Suprapubic skin (tissue), 4 donors: Measurements from ENCODE around the gene WDR4. TPM values are rescaled to one million over a fixed set of nuclear protein-coding genes. Genes with fewer than 3 reads are reported as not detected.

ENCODE experiments used
- DNase-seq, 2 donors: peaks; one replicate each; pipeline ENCODE4 v3.0.0-alpha.2; 2019; ENCODE audit warnings: low spot score in 2 of 2
- H3K27ac ChIP-seq: fragments of 200-600 bp; sonication (generic); one replicate; pipeline ENCODE4 v1.5.1; 2019
- H3K27me3 ChIP-seq: fragments of 200-600 bp; sonication (generic); one replicate; pipeline ENCODE4 v1.5.1; 2019
- H3K36me3 ChIP-seq: fragments of 200-600 bp; sonication (generic); one replicate; pipeline ENCODE4 v1.5.1; 2019
- H3K4me1 ChIP-seq: fragments of 200-600 bp; sonication (generic); one replicate; pipeline ENCODE4 v1.5.1; 2019
- H3K4me3 ChIP-seq: fragments of 200-600 bp; sonication (generic); one replicate; pipeline ENCODE4 v1.5.1; 2019; ENCODE audit warnings: mild to moderate bottlenecking
- H3K9me3 ChIP-seq: fragments of 200-600 bp; sonication (generic); one replicate; pipeline ENCODE4 v1.5.1; 2019
- CTCF ChIP-seq, 2 donors: fragments of 200-600 bp in 1 of 2; fragments of 450-650 bp in 1 of 2; sonication (generic) in 1 of 2; IDR thresholded peaks; one replicate each; pipeline ENCODE4 v1.5.1; 2016 to 2019; ENCODE audit warnings: antibody characterized with exemption in 2 of 2, mild to moderate bottlenecking in 1 of 2, moderate library complexity in 1 of 2
- EP300 ChIP-seq: sonication (generic); formaldehyde crosslinking; IDR thresholded peaks from one replicate; pipeline ENCODE4 v1.6.1; 2017; ENCODE audit warnings: antibody characterized with exemption
- POLR2A ChIP-seq, 2 donors: fragments of 450-650 bp; IDR thresholded peaks; one replicate each; pipeline ENCODE4 v1.6.1; 2017; ENCODE audit warnings: antibody characterized with exemption in 2 of 2, mild to moderate bottlenecking in 2 of 2, moderate library complexity in 2 of 2
- POLR2AphosphoS5 ChIP-seq, 3 donors: sonication (generic); formaldehyde crosslinking; IDR thresholded peaks; one replicate each; pipeline ENCODE4 v1.6.1; 2017; ENCODE audit warnings: antibody characterized with exemption in 3 of 3
- WGBS: methylation state at CpG from one replicate; pipeline ENCODE4 v1.1.5; 2018; 5-methylcytosine and 5-hydroxymethylcytosine counted together
- total RNA-seq, 4 donors: library from RNA; depleted of rRNA; stranded (reverse); fragments of >200 nt; gene quantifications; one replicate each; pipeline ENCODE4 v1.1.0, GENCODE V29; 2016

Gene WDR4
- total RNA-seq, 4 donors from 2014 or later = 10.1 to 18.7 (median 14.1) TPM

GRCh38 chr21:42863504-42863870 is 15.9 kb downstream of the WDR4 start:
- Histone ChIP-seq H3K4me1 (peaks cover 9% of the 10 kb centered on the region), H3K27me3 (no peaks in the 10 kb centered on the region), H3K4me3 (no peak overlapping the region), H3K9me3 (no peaks in the 10 kb centered on the region), H3K27ac (no peak overlapping the region), H3K36me3 (peaks cover 64% of the 10 kb centered on the region)
- no peak for DNase-seq
- 44% methylated on average over 11 of the region's 13 CpGs for WGBS
- TF ChIP-seq CTCF (IDR thresholded peaks at IDR 0.05) (no peak), POLR2A (IDR thresholded peaks at IDR 0.05) (no peak), EP300 (no peak), POLR2AphosphoS5 (IDR thresholded peaks at IDR 0.05) (no peak)

GRCh38 chr21:42862774-42863503 is 16.4 kb downstream of the WDR4 start:
- WGBS = 86% methylated on average over 21 of the region's 21 CpGs
- peaks cover 9% of the 10 kb centered on the region for H3K4me1 ChIP-seq
- no peak for TF ChIP-seq EP300
- no peak for TF ChIP-seq CTCF (IDR thresholded peaks at IDR 0.05)
- TF ChIP-seq POLR2A (IDR thresholded peaks at IDR 0.05) = no peak
- no peak for TF ChIP-seq POLR2AphosphoS5 (IDR thresholded peaks at IDR 0.05)
- H3K4me3 ChIP-seq = no peak overlapping the region
- no peaks in the 10 kb centered on the region for H3K9me3 ChIP-seq
- H3K27ac ChIP-seq = no peak overlapping the region
- peaks cover 64% of the 10 kb centered on the region for H3K36me3 ChIP-seq
- no peaks in the 10 kb centered on the region for H3K27me3 ChIP-seq
- no peak for DNase-seq

GRCh38 chr21:42861848-42862400 is 17.4 kb downstream of the WDR4 start:
- TF ChIP-seq CTCF (IDR thresholded peaks at IDR 0.05) = no peak
- TF ChIP-seq EP300 = no peak
- no peak for TF ChIP-seq POLR2AphosphoS5 (IDR thresholded peaks at IDR 0.05)
- TF ChIP-seq POLR2A (IDR thresholded peaks at IDR 0.05) = no peak
- Histone ChIP-seq H3K4me1 (peaks cover 9% of the 10 kb centered on the region), H3K27ac (no peak overlapping the region), H3K36me3 (peaks cover 66% of the 10 kb centered on the region), H3K4me3 (no peak overlapping the region), H3K27me3 (no peaks in the 10 kb centered on the region), H3K9me3 (no peaks in the 10 kb centered on the region)
- WGBS = 75% methylated on average over 22 of the region's 29 CpGs
- DNase-seq = no peak

- Histone ChIP-seq H3K36me3 (peaks cover 68% of the 10 kb centered on the region), H3K4me1 (peaks cover 9% of the 10 kb centered on the region), H3K27ac (no peak overlapping the region), H3K4me3 (no peak overlapping the region), H3K27me3 (no peaks in the 10 kb centered on the region), H3K9me3 (no peaks in the 10 kb centered on the region)
- 89% methylated on average over 10 of the region's 10 CpGs for WGBS
- no peak for TF ChIP-seq POLR2A (IDR thresholded peaks at IDR 0.05)
- no peak for TF ChIP-seq CTCF (IDR thresholded peaks at IDR 0.05)
- no peak for TF ChIP-seq POLR2AphosphoS5 (IDR thresholded peaks at IDR 0.05)
- TF ChIP-seq EP300 = no peak
- no peak for DNase-seq
These were observed 18.0 kb downstream of the WDR4 start for GRCh38 chr21:42861311-42861847.

- 93% methylated on average over 9 of the region's 17 CpGs for WGBS
- Histone ChIP-seq H3K27ac (no peak overlapping the region), H3K9me3 (no peaks in the 10 kb centered on the region), H3K36me3 (peaks cover 78% of the 10 kb centered on the region), H3K4me1 (peaks cover 9% of the 10 kb centered on the region), H3K4me3 (no peak overlapping the region), H3K27me3 (no peaks in the 10 kb centered on the region)
- TF ChIP-seq CTCF (IDR thresholded peaks at IDR 0.05) (no peak), POLR2AphosphoS5 (IDR thresholded peaks at IDR 0.05) (no peak), EP300 (no peak), POLR2A (IDR thresholded peaks at IDR 0.05) (no peak)
- no peak for DNase-seq
These were observed 19.0 kb downstream of the WDR4 start for GRCh38 chr21:42860345-42860744.
